HG03442 (cell line): ENCODE results near the gene UNC50.

Experiments used
- ATAC-seq: cut with Tn5 transposase; IDR thresholded peaks from one replicate; pipeline ENCODE4 v1.9.1; 2021; ENCODE audit warnings: mild to moderate bottlenecking, moderate library complexity; ENCODE audit not compliant: unreplicated experiment

Gene UNC50, protein sequence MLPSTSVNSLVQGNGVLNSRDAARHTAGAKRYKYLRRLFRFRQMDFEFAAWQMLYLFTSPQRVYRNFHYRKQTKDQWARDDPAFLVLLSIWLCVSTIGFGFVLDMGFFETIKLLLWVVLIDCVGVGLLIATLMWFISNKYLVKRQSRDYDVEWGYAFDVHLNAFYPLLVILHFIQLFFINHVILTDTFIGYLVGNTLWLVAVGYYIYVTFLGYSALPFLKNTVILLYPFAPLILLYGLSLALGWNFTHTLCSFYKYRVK

DNA sequence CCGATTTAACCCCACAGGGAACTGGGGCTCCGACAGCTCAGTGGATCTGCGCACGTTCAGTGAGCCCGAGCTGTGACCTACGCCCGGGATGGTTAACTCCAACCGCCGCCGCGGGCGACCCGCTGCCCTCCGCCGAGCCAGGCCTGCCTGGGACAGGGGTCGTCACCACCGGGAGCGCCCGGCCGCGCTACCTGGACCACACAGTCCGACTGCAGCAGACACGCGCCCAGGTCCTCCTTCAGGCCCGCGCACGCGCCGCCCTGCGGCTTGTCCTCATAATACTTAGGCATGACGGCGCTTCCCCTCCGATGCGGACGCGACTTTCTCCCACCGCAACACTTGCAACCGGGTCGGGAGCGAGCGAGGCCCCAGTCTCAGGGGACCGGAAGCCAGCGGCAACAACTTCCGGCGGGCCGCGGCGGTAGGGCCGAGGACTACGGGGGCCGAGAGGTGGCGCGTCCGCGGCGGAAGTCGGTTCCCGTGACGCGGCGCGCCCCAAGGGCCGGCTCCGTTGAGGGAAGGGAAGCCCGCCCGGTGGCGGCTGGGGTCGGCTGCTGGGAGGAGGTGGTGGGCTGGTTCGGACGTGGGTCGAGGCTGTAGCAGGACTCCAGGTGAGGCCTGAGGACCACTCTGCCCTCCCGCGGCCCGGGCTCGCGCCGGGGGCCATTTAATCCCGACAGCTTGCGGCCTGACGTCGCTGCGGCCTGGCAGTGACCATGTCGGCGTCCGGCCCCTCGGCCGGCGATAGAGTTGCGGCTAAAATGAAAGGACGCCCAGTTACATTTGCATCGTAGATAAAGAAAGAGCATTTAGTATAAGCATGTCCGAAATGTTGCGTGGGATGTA, at the start of gene UNC50, which contains the start of gene COA5:
TSS of gene UNC50 (plus strand) at position 474 of the 846 bp plus-strand sequence. CDS start 1,171 bp downstream, outside the sequence.
TSS of gene COA5 (minus strand) at position 397 of the 846 bp plus-strand sequence. CDS start at position 290, 107 bp downstream.
- peak; percentile 88 for ATAC-seq

DNA sequence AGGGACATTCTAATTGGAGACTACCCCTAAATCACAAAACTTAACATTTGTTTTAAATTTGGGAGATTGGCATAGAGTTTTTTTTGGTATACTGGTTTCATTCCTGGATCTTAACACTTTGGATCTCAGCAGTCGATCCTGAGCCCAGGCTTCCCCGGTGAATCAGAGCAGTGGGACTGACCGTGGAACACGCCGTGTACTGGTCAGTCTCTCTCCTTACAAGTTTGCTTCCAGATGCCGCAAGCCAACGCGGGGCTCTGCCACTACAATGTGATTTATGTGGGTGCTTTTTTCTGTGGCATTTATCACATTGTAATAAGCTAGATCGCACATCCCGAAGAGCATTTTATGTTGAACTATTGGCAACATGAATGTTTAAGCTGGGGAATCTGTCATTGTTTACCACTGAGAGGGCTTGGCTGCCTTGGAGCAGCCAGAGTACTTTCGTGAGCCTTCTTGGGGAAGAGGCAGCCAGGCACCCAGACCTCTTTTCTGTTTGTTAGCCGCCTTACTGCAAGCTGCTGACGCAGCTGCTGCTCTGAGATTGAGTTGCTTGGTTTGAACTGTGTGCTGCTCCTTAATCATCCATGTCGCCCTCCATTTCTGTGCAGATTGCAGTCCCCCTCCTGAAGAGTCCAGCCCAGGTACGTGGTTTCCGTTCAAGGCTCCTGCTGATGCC, 49.4 kb upstream of the UNC50 start:
- ATAC-seq: no peak

DNA sequence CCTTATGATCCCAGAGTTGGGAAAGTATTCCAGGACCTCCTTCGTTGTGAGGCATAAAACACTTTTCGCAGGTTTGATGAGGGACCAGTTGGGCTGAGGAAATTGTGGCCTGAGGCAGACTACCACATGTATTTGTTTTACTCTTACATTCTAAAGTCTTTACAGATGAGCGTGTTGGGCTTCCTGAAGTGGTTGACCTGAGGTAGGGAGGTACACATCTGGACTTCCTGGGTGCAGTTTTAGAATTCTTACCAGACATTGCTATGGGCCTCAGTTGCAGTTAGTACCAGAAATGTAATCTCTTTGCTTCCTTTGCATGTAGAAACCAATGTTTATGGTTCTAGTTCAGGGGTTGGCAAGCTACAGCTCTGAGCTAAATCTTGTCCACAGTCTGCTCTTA, 48.8 kb upstream of the UNC50 start:
- ATAC-seq: no peak

DNA sequence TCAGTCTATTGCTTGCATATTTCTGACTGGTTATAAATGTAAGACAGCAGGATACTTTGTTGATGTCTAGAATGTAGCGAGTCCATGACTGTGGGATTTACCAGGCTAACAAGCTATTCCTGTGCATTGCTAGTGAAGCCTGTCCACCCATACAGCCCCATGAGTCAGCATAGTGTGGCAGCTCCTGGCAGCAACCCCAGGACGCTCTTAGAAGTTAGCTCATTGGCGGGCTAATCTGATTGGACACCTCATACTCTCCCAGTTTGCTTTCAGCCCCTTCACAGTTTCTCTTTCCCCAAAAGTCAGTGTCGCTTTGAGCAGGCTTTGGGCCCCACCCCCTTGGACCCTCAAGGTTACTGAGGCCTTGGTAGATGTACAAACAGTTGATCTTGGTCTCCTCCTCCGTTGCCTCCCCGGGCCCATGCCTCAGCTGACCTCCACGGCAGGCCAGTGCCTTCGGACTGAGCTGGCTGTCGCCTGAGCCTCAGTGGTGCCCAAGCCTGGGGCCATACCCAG, 48.1 kb upstream of the UNC50 start:
- no peak for ATAC-seq

DNA sequence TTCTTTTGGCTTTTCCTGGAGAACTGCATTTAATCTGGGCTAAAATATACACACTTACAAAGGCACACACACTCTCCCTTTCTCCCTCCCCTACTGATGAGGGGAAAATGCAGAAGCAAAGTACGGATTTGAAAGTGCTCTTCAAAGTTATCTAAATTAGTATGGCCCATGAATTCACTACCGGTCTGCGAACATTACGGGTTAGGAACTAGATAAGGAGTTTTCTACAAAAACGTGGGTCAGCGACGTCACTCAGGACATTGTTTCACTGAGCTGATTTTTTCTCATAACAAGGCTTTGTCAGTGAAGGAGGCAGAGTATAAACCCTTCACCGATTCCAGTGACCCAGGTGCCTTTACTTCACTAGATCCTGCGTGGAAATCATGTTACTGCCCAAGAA, 47.4 kb upstream of the UNC50 start:
- ATAC-seq: no peak

DNA sequence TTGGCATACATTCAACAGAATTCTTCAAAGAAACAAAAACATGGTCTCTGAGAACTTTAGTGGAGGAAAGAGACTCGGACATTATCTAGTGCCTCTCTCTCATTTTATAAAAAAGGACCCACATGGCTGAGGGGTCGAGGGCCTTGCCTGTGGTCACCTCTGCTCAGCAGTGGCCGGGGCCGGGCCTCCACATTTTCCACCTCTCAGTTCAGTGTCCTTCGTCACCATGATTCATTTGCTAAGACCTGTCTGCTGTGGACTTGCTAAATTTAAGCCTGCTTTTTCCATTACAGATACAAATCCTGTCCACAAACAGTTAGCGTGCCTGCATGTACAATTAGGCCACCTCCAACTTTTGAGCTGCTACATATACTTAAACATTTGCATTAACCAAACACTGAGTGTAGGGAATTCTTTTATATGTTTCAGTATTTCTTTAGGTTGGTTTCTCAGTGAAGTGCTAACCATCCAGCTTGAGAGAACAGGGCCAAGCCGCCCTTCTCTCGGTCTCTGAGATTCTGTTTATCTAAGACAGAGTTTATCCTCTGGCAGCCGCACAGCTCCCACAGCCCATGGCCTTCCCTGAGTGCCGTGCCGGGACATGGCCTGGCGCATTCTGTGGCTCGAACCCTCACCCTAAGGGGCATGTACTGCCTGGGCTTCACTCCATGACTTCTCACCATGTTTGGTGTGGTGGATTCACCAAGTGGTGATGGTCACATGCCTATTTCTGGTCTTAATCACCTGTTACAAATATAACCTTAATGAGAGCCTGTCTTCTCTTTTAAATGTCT, 46.3 kb upstream of the UNC50 start:
- ATAC-seq: no peak

DNA sequence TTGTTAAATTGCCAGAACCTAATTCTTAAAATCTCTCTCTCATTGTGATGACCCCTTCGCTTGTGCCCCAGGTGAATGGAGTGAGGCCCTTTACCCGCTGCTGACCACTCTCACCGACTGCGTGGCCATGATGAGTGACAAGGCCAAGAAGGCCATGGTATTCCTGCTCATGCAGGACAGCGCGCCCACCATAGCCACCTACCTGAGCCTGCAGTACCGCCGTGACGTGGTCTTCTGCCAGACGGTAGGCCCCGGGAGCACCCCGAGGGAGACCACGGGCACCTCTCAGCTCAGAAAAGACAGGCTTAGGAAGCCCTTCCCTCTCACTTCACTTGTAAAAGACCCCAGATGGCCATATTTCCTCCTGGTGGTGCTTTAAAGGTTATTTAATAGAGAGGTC, 45.0 kb upstream of the UNC50 start:
- ATAC-seq: no peak

DNA sequence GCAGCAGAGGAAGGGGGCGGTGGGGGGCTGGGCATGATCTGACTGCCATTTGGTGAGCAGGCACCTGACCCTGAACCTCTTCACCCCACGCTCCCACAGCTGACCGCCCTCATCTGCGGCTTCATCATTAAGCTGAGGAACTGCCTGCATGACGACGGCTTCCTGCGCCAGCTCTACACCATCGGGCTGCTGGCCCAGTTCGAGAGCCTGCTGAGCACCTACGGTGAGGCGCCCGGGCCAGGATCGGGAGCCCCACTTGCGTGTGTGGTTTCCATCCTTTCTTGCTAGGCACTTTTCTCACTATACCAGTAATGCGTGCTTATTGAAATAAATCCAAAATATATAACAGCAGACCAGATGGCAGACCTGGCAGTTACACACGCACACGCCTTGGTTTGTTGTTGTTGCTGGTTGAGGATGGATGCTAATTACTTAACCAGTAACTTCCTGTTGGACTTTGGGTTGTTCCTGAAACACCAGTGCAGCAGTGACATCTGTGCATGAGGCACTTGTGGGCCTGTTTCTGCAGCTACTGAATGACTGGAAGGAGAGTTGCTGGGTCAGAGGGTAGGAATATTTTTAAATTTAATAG, 43.8 kb upstream of the UNC50 start:
- ATAC-seq: no peak

DNA sequence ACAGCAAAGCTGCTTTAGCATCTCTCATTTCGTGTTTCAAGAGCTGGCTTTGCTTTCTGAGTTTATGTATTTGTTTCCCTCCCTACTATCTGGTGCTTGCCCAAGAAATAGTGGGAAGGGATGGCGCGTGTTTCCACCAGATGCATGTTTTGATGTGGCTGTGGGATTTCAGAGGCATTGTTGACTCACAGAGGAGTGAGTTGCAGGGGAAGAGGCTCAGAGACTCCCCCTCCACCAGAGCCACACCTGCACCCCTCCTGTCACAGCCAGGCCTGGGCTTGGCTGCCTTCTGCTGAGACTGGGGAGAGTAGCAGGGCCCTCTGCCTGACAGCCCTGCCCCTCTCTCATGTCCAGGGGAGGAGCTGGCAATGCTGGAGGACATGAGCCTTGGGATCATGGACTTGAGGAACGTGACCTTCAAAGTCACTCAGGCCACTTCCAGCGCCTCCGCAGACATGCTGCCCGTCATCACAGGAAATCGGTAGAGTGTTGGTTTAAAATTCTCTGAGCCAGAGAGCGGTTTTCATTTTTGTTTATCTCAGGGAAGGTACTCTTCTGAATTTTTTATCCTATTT, 43.0 kb upstream of the UNC50 start:
- no peak for ATAC-seq

DNA sequence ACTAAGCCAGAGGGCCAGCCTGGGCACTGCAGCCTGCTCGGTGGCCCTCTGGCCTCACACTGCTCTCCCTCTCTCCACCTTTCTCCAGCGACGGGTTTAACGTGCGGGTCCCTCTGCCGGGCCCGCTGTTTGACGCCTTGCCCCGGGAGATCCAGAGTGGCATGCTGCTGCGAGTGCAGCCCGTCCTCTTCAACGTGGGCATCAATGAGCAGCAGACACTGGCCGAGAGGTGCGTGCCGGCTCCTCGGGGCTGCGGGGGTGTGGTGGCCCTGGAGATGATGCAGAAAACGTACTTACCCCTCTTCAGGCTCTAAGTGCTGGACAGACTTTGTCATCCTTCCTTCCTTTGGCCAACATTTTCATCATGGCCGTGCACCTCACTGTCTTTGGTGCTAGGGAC, 42.4 kb upstream of the UNC50 start:
- no peak for ATAC-seq

DNA sequence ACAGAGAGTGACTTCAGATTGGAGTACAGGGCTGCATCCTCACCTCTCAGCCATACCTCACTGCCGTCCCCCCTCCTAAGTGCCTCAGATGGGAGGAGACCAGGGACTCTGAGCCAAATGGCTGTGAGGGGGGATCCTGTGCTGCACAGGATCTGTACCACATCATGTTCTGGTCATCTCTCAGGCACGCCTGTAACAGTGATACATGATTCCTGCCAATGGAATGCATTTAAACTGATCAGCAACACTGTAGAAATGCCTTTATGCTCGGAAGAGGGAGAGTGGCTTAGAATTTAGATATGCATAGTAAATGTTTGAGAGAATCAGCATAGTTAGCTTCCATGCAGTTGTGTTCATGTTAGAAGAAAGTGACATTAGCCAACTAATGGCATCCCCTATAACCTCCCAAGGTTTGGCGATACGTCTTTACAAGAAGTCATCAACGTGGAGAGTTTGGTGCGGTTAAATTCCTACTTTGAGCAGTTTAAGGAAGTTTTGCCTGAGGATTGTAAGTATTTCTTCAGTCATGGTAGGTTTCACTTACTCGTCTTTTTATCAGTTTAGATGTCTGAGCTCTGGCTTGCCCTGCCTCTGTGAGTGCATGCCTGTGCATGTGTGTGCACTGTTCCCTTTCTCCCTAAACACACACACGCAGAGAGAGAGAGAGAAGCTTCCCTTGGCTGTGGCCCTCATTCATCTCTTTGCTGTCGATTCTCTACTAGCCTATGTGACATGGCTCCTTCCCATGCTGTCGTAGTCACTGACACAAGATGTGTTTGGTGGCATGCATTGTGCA, 40.0 kb upstream of the UNC50 start:
- ATAC-seq: no peak

DNA sequence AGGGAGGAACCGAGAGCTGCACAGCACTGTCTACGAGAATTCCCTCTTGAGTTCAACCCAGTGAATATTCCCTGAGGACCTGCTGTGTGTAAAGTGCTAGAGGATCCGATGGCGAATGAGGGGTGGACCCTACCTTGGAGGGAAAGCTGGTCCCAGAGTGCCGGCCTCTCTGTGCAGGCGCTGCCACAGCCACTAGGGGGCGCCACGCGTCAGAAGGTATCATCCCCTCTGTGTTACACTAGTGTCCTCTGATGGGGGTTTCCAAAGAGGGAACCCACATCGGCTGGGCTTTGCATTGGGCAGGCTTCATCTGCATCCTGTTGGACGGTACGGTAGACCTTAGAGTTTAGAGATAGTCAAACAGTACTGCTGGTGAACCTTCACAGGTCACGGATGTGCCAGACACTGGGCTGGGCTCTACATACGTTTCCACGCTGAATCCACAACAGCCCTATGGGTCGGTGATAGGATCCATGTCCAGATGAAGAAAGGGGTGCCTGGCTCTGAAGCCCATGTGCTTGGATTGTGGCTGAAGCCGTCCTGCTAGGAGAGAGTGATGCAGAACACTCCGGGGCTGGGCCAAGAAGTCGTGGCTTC, 39.1 kb upstream of the UNC50 start:
- ATAC-seq: no peak

DNA sequence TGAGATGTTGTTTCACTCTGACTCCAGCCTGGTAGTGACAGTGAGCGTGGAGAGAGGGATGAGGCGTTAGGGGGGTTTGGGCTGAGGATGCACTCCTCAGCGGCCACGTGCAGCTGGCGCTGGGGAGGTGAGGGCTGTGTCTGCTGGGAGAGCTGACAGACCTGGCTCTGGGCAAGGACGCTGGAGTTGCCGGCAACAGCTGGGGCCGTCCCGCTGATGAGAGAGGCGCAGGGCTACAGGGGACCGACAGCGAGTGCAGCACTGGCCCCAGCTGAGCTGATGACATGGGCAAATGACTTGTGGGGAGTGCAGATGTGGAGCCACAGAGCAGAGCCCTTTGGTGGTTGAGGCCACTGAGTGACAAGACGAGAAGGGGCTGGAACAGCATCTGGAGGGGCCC, 38.5 kb upstream of the UNC50 start:
- no peak for ATAC-seq

DNA sequence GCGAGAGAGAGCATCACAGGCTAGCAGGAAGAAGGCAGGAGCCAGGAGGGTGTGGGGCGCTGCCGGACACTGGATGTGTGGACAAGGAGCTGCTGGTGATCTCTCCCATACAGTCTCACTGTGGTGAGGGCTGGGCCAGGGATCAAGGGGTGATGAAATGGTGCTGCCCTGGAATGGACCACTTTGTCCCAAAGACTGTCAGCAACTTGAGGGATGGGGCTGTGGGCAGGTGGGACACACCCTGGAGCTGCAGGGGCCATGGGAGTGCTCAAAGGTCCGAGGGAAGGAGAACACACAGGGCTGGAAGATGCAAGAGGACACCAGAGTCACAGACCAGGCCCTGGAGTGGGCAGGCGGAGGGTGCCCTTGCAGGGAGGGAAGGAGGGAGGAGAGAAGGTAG, 38.0 kb upstream of the UNC50 start:
- no peak for ATAC-seq

DNA sequence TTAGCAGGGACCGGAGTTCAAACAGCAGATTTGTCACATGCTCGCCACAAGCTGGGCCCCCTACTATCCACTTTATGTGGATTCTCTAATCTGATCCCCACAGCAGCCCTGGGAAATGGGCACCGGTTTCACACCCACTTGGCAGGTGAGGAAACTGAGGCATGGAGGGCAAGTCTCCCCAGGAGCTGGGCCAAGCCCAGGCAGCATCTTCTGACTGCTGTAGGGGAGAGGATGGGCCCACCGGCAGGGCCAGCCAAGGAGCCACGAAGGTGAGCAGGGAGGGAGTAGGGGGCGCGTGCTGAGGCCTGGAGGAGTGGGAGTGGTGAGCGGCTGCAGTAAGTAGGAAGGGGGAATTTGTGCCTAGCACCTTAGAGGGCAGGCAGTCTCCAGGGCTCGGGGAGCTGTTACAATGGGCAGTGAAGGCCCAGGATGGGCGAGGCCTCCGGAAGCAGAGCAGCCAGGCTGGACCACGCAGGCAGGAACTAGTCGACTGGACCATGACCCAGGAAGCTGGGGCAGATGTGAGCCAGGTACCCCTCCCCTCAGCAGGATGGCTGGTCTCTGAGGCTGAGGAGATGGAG, 37.2 kb upstream of the UNC50 start:
- no peak for ATAC-seq

DNA sequence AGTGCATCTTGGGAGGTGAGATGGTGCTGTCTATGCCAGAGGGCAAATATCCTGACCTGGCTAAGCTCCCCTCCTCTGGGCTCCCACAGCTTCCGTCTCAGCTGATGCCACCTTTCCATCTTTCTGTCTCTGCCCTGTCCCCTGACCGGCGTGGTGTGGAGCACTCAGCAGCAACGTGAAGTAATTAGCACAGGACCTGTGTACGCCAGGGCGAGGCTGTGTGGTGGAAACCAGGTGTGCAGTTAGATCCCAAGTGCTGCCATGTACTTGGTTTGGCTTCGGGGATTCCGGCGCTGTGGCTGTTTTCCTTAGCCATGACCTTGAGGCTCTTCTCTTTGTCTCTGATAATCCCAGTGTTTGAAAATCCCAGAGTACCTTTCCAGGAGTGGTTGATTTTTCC, 36.6 kb upstream of the UNC50 start:
- ATAC-seq: no peak

DNA sequence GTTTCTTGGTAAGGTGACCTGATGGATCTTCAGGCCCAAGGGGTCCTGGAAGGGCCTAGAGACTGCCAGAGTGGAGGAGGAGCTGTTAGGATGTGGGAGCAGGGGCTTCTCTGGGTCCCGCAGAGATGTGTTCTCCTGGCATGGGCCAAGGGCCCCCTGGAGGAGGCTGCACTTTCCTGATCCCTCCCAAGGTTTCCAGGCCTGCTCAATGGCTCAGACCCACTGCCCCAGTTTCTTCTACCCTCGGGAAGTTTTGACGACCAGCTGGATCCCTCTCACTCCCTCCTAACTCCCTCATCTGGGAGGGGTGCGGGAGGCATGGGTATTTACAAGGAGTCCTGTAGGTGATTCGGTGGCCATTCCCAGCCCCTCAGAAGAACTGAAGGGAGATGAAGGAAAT, 36.2 kb upstream of the UNC50 start:
- ATAC-seq: no peak

DNA sequence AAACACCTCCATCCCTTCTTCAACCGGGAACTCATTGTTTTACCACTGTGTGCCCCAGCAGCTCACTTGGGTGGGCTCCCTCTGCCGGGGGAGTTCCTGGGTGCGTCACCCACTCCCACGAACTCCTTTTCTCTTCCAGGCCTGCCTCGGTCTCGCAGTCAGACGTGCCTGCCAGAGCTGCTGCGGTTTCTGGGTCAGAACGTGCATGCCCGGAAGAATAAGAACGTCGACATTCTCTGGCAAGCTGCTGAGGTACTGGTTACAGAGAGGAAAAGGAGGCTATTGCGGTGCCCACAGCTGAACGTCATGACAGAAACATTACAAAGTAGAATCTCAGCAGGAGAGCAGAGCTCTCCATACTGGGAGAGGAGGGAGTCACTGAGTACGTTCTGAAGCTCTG, 35.7 kb upstream of the UNC50 start:
- ATAC-seq: no peak
